GM15510 (cell line): ENCODE data around the gene SMARCC1.

Experiments
- POLR2A ChIP-seq: IDR thresholded peaks from 3 replicates; pipeline ENCODE4 v1.6.1; 2011; ENCODE audit warnings: borderline replicate concordance; ENCODE audit not compliant: insufficient read length; ENCODE audit errors: extremely low read depth

The SMARCC1 gene

DNA sequence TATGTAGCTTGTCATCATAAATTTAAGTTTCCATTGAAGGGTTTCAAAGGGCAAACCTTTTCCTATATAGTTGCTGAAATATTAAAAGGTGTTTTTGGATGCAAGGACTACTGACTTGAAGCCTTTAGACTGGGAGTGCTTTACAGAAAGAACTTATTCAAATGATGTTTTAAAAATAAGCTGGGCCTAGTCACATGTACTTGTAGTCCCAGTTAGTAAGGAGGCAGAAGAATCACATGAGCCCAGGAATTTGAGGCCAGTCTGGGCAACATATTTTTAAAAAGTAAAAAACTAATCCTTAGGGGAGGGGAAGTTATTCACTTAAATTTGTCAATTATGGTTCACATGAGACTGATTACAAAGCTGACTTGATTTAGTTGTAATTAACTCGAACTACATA, 65.0 kb downstream of the SMARCC1 start:
- no peak for TF ChIP-seq POLR2A

GRCh38 chr3:47715928-47716327, 65.8 kb downstream of the SMARCC1 start:
- TF ChIP-seq POLR2A: no peak

DNA sequence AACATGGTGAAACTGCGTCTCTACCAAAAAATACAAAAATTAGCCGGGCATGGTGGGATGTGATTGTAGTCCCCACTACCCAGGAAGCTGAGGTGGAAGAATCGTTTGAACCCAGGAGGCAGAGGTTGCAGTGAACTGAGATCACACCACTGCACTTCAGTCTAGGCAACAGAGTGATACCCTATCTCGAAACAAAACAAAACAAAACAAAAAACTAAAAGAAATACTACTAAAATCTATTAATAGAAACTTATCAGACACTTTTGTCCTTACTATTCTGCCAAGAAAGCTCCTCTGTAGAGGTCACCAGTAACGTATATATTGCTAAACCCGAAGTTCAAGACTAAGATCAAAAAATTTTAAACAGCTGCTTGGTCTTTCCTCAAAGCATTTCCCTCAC, 67.1 kb downstream of the SMARCC1 start:
- no peak for TF ChIP-seq POLR2A

GRCh38 chr3:47713655-47714054, 68.0 kb downstream of the SMARCC1 start:
- TF ChIP-seq POLR2A: no peak

- no peak for TF ChIP-seq POLR2A
These were observed 69.3 kb downstream of the SMARCC1 start for GRCh38 chr3:47712398-47712797.

DNA sequence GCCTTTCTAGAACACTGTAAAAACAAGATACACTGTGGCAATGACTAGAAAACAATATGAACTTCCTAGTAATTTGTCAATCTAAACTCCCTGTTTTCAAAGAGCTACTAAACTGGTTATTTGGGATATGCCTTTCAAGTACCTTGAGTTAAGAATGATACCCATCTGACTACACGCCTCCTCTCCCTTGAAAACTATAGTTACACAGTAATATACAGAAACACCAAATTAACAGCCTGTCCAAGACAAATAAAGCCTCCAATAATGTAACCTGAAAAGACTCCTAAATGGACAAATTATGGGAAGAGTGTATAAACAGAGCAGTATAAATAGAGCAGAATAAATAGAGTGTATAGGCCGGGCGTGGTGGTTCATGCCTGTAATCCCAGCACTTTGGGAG, 70.1 kb downstream of the SMARCC1 start:
- TF ChIP-seq POLR2A: no peak

DNA sequence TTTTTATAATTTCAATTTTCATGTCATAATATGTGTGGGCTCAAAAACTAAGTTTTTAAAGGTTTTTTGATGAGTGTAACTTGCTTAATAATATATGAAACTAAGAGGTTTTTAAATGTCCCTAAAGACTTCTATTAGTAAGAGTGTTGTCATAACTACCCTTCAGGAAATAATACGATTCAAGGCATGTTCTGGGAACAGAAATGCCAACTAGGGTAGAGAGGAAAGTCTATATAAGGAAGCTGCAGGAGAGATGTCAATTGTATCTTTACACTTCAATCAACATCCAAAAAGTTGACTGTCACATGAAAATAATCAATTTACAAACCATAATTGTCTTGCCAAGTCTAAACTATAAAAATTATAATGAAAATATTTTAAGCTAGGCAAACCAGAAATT, 76.3 kb downstream of the SMARCC1 start:
- no peak for TF ChIP-seq POLR2A

DNA sequence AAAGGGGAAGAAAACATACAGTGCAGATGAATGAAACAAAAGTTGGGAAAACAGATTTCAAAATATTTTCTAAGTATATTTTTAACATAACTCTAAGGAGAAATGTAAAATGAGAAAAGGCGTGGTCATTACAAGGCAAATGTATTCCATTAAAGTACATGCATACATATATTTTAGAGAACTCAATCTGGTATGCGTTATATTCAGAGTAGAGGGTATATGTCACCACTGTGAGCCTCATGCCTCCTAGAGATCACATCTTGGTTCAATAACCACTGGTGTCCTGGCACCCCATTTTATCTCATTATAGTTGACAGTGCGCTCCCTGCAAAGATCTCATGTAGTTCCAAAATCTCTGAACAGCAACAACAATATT, 77.5 kb downstream of the SMARCC1 start:
- no peak for TF ChIP-seq POLR2A

DNA sequence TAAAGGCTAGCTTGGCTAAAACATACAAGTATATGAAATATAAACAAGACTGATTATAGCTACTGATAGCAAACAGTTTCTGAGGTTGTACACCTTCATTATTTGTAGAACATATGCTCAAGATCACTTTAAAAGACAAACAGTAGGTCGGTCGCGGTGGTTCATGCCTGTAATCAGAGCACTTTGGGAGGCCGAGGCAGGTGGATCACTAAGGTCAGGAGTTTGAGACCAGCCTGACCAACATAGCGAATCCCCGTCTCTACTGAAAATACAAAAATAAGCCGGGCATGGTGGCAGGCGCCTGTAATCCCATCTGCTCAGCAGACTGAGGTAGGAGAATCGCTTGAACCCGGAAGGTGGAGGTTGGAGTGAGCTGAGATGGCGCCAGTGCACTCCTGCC, 80.3 kb downstream of the SMARCC1 start:
- no peak for TF ChIP-seq POLR2A

- TF ChIP-seq POLR2A: no peak
These were observed 89.5 kb downstream of the SMARCC1 start for GRCh38 chr3:47692158-47692557.

DNA sequence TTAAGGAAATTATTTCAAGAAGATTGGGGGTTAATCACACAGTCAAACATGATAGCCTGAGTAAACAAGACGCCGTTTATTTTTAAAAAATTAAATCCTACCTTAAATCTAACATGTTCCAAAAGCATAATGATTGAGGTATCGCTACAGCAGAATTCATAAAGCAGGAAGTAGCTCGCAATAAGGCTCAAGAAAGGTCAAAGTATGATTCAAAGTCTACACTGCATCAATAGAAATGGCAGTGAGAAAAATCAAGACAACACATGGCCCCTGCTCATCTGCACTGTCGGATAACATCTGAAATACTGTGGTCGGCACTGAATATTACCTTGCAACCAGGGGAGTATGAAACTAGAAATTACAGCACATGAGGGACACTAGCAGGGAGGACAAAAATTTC, 93.2 kb downstream of the SMARCC1 start:
- TF ChIP-seq POLR2A: no peak

- TF ChIP-seq POLR2A: no peak
These were observed 96.7 kb downstream of the SMARCC1 start for GRCh38 chr3:47685037-47685436.

DNA sequence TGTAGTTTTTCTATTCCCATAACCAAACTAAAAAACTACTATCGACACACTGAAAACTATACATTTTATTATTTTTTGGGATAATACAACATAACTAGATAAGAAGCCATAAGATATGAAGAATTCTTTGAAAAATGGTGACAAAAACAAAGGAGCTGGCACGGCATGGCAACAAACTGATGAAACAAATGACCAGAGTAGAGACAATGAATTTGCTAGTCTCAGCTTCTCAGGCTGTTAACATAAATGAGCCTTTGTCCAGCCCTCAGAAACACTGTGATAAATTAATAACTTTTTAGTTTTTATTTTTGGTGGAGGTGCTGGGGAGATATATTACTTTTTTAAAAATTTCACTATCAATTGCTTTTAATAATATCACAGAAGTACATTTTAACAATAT, 100.7 kb downstream of the SMARCC1 start:
- no peak for TF ChIP-seq POLR2A

GRCh38 chr3:47678446-47679338, 103.0 kb downstream of the SMARCC1 start:
- no peak for TF ChIP-seq POLR2A

DNA sequence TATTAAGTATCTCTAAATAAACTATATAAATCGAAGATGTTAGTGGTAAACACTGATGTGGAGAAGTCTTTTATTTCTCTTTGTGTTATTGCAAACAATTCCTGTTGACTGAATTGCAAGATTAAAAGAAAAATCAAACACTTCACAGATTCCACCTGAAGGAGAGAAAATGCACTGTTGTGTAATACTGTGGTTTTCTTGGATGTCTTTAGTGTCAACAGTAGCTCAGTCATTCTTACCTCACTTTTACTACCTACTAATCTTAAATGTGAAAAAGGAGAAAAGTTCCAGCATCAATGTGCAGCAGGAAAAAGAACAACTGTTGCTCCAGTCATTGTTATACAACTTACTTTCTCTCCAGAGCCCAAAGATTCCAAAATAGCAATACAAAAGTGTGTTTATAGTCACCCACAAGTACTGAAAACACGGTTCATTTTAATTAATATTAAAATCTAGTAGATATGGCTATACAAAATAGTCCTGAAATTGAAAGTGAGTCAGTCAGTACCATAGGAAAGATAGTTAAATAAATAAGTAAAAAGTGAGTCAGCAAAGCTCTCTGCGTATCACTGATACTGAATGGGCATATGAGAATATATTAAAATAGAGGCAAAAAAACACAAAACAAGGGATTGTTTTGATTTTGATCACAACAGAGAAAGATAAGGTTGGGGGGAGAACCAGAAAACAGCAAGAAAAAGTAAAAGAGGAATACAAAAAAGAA, 112.5 kb downstream of the SMARCC1 start:
- TF ChIP-seq POLR2A: no peak

GRCh38 chr3:47666118-47666517, 115.6 kb downstream of the SMARCC1 start:
- no peak for TF ChIP-seq POLR2A

- no peak for TF ChIP-seq POLR2A
These were observed 117.2 kb downstream of the SMARCC1 start for GRCh38 chr3:47664519-47664918.

DNA sequence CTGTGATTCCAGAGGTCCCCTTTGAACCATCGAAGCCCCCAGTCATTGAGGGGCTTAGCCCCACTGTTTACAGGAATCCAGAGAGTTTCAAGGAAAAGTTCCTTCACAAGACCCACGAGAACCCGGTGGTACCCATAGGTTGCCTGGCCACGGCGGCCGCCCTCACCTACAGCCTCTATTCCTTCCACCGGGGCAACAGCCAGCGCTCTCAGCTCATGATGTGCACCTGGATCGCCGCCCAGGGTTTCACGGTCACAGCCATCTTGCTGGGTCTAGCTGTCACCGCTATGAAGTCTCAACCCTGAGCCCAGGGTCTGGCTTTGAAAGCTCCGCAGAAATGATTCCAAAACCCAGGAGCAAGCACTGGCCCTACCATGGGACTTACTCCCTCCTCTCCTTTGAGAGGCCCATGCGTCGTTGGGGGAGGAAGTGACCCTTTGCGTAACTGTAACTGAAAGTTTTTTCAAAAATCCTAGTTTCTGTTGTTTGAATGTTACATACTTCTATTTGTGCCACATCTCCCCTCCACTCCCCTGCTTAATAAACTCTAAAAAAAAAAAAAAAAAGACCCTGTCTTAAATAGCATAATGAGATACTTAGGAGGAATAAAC, 118.0 kb downstream of the SMARCC1 start:
- no peak for TF ChIP-seq POLR2A
